Right renal pelvis (tissue), 4 donors: ENCODE measurements around the gene FKBP14. TPM values are rescaled to one million over a fixed set of nuclear protein-coding genes. Genes with fewer than 3 reads are reported as not detected.

Source experiments
- DNase-seq, 4 donors: peaks; one replicate each; pipeline ENCODE4 v3.0.0-alpha.2; 2013; ENCODE audit warnings: low read depth in 4 of 4, low spot score in 3 of 4, missing footprints in 1 of 4
- polyA plus RNA-seq, 4 donors: library from polyadenylated mRNA; unstranded; fragments of 120-200 nt; gene quantifications; one replicate each; pipeline ENCODE4 v1.2.1, GENCODE V29; 2013; ENCODE audit not compliant: insufficient read length in 4 of 4

FKBP14 gene
- polyA plus RNA-seq, 4 donors: 21.6 to 25.5 (median 23.3) TPM

DNA sequence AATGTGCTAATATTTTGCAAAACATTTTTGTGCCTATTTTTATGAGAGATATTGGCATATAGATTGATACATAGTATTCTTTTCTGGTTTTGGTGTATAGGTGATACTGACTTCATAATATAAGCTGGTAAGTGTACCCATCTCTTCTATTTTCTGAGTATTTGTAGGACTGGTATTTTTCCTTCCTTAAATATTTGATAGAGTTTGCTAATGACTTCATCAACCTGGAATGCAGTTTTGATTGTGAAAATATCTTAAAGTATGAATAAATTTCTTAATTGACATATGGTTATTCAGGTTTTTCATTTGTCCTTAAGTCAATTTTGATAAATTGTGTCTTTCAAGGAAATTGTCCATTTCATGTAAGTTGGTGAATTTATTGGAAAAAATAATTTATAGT lies 30.9 kb downstream of the FKBP14 start:
- DNase-seq: no peak

DNA sequence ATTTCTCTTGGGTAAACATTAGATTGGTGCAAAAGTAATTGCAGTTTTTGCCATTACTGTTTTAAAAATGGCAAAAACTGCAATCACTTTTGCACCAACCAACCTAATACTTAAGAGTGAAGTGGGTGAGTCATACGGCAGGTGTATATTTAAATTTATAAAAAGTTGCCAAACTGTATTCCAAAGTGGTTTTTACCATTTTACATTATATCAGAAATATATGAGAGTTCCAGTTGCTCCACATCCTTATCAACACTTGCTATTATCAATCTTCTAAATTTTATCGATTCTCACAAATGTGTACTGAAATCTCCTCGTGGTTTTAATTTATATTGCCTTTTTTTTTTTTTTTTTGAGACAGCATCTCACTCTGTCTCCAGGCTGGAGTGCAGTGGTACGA lies 33.4 kb downstream of the FKBP14 start:
- no peak for DNase-seq

DNA sequence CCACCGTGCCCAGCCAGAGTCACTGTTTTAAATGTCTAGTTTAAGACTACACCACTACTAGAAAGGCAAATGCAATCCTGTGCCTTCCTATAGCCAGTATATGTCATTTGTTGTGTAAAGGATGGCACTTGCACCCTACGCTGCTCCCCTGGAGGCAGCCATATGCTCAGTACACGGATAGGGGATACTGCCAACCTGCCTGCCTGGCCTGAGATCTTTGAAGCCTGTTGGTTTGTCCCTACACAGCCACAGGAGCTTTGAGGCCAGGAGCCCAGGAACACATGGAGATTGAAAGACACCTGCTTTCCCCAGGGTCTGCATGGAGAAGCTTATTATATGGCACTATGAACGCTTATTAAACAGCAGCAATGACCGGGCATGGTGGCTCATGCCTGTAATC lies 34.6 kb downstream of the FKBP14 start:
- DNase-seq: no peak

DNA sequence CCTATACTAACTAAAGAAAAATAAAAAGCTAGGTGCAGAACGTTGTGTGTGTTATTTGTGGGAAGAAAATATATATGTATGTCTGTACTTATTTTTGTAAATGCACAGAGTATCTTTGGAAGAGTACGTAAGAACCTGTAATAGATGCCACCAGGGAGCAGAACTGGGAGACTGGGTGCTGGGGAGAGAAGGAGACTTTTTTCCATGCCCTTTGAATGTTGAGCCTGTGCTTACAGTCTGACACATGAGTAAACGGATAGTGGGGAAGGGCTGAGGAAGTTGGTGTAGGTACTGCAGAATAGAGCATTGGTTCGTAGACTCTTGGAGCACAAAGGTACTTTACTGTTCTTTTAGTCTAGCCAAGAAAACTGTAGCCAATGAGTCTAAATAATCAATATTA lies 35.6 kb downstream of the FKBP14 start:
- no peak for DNase-seq

DNA sequence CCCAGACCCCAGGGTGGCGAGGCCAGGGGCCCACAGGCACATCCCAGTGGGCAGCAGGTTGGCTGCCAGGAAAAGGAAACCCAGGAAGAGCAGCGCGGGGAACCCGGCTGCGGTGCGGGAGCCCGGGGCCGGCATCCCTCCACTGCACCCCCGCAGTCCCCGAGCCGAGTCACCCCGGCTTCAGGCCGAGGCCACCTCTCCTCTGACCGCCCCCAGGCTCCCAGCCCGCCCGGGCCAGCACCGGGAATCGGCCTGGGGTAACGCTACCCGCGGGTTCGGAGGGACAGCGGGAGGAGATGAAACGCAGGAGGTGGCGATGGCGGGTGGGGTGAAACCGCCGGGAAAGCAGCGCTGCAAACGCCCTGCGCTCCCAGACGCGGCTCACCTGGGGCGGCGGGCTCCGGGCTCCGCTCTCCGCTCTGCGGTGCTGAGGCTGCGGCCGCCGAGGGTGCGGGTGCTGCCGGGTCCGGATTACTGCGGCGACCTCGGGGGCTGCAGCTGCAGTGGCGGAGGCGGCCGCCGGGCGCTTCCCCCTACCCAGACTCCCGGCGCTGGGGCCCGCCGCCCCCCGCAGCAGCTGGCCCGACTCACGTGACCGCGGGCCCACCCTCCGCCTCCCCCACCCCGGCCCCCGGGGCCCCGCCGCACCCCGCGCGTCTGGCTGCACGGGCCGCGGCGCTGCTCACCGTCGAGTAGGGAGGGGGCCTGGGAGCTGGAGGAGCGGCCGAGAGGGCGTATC lies 37.1 kb downstream of the FKBP14 start, which contains the start of gene SCRN1:
TSS of gene SCRN1 (minus strand) at position 545 of the 739 bp plus-strand sequence. CDS start 20,734 bp downstream, outside the sequence.
- peak in 2 of 4 donors; percentile 38 to 47 for DNase-seq

DNA sequence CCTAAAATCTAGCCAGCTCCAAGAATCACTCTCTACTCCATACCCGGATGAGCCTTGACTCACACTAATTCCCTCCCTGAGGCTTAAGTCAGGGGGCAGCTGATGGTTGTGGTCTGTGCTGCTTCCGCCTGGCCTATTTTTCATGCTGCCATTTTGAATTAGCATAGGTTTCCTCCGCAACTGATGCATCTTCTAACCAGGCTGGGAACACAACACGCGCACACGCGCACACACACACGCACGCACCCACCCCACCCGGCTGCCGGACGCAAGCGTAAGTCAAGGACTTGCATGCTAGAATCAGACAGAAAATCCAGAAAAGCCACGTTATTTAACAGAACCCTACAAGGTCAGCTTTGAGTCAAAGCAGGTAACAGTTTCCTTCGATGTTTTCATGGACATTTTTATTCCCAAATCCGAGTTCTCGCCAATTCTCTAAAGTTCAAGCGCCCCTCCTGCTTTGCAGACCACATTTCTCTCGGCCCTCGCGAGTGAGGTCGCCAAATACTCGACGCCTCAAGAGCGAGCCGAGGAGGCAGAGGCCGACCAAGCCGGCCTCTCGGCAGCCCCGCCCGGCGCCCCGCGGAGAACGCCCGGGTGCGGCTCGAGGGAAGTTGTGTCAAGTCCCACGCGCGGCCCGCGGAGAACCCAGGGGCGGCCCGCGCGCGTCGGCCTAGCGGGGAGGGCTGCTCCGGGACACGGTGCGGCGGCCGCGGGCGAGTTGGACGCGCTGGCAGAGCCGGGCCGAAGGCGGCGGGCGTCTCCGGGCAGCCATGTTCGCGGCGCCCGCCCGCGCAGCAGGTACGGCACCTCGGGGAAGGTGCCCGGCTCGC lies 37.9 kb downstream of the FKBP14 start:
- DNase-seq: peak in 2 of 4 donors; percentile 43 to 51

DNA sequence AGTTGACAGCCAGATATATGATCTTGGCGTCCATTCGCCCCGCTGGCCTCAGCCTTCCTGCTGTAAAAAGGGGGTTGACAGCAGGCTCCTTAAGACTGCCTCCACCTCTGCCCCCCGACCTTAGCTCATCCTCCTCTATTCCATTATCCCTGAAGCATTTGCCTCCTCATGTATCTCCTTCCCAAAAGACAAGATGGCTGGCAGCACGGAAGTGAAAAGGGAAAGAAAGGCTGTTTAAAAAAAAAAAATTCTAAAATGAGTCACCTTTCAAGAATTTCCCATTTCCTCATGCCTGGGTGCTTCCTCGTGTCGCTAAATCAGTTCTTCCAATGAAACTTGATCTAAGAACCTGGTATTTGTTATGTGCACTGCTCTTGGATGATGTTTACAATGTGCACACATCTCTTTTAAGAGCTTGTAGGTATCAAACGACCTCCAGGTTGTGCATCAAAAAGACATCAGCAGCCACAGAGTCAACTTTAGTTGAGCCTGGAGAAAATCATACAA lies 38.6 kb downstream of the FKBP14 start:
- peak in 3 of 4 donors; percentile 32 to 50 (median 36) for DNase-seq

DNA sequence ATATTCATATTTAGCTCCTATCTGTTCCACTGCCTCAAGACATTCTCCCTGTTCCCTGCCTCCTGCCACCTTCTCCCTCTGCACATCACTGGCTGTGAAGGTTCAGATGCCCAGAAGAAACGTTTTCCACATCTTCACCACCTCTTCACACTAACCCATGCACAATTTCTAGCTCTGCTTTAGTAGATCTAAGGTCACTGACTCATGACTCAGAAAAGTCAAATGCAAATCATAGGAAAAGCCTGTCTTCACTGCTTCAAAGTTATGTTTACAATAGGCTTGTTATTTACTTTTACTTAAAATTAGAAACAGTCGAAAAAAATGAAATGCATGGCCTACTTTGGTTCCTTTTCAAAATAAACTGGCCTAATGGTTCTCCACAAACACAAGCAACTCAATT lies 39.4 kb downstream of the FKBP14 start:
- no peak for DNase-seq

DNA sequence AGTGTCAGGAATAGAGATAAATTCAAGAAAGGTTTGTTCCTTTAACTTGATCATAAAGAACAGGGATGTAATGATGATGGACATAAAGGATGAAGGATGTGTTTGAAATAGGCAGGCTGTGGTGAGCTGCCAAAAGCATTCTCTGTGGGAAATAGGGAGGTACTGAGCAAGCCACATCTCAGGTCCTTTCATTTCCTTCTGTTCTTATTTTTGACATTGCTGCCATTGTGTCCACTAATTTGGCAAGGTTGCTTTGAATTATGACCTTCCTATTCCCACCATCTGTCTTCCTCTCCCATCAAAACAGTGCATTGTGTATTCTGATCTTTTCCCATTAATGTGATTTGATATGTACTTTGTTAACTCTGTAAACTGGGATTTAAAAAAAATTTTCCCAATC lies 46.4 kb downstream of the FKBP14 start:
- no peak for DNase-seq

DNA sequence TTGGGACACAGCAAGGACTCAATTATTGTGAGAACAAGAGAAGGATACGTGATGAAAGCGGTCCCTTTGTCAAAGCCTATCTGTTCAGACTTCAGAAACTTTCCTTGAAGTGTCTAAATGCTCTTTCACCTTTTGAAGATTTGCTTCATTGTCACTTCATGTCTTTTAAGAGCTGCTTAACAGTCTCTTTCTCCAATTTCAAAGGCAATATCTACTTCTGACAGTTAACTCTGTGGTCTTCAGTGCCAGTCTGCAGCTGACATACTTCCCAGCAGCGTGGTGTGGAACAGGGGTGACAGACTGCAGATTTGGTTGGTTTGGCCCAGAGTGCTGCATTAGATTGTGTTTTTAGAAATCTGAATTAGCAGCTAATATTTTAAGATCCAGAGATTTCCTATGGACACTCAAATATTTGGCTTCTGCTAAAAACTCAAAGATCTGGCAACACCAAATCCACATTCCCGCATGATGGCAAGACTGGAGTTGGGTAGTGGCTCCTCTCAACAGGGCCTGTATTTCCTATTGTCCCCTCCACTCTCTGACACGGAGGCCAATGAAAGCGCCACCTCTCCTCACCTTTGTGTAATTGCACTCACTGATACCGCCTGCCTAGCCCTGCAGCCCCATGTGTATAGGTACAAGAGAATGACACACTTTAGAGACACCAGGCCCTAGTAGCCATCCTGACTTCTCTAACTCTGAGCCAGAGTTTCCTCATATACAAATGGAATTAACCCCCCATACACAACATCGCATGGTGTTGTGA lies 48.4 kb downstream of the FKBP14 start:
- DNase-seq: no peak

DNA sequence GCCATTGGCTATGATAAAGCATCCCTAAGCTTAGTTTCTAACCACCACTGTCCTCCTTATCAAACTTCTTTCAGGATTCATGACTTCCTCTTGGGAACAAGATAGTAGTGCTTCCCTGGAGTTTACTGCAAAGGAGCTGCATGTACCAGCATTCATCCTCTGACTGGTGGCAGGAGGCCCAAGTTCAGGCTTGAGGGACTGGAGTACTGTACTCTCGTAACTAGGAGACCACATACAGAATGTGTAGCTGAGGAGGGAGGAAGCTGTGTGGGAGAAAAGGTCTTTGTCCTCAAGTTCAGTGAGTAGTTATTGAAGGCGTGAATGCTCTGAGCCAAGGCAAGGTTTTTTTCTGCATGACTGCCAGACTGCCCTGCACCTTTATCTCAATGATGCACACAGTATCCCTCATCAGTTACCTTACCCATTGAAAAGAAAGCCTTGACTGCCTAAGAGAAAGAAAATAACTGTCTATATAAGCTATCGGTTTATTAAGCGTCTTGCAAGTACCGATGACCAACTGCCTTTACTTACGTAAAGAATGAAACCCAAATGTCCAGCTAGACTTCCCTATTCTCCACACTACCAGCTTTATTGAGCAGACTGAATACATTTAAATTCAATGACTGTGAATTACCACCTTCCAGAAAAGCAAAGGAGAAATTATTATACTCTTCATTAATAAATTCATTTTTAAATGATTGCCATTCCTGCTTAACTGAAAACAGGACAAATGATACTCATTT lies 49.7 kb downstream of the FKBP14 start:
- DNase-seq: peak in 2 of 4 donors; percentile 13 to 51

DNA sequence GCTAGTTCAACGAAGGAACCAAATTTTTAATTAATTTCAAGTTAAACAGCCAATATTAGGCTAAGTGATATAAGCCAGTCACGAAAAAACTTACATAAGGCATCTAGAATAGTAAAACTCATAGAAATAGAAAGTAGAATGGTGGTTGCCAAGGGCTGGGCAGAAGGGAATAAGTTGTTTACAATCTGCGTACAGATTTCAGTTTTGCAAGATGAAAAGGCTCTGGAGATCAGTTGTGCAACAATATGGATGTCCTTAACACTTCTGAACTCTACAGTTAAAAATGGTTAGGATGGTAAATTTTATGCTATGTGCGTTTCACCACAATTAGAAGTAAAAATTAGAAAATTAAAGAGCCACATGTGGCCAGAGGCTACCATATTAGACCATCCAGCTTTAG lies 50.2 kb downstream of the FKBP14 start:
- no peak for DNase-seq

DNA sequence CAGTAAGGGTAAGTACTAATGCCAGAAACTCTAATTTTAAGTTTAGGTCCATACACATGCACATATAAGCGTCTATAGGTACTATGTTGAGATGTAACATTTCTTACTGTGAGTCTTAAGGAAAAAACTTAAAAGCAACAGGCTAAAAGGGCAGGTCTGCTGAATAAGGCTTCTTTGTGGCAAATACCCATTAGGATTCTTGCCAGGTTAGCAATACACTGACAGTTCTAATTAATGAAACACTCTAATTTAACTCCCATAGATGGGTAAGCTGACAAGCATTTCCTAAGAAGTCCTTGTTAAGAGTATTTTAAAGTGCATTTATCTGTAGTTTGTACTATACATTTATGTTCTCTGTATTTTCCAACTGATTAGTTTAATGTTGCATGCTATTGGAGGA lies 50.9 kb downstream of the FKBP14 start:
- DNase-seq: no peak

DNA sequence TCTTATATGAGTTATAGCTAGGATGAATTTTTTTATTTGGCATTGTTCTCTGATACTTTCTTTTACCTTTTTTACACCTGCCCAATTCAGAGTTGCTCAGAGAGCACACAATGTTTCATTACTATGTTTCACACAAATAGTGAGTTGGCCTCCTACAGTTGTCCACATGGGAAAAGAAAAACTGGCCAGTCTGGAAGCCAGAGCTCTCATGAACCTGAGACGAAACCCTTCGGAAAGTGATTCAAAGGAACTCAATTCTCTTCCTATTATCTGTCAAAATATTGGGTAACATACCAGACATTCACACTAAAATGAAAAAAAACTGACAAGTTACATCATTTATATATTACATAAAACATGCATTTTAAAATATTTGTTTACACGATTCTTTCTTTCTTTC lies 52.2 kb downstream of the FKBP14 start:
- DNase-seq: no peak

DNA sequence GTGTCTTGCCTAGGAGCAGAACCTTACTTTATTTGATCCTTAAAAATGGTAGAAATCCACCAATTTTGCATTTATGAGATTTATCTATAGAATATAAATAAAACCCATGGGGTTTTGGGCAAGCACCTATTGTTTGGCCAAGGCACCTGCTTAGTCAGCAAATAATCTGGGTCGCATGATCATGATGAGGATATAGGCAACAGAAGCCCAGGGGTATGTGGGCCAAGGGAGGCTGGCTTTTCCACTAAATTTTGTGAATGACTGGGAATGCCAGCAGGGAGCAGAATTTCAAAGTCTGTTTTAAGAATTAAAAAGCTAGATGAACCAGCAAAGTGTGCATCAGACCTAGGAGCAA lies 54.2 kb downstream of the FKBP14 start:
- DNase-seq: no peak

DNA sequence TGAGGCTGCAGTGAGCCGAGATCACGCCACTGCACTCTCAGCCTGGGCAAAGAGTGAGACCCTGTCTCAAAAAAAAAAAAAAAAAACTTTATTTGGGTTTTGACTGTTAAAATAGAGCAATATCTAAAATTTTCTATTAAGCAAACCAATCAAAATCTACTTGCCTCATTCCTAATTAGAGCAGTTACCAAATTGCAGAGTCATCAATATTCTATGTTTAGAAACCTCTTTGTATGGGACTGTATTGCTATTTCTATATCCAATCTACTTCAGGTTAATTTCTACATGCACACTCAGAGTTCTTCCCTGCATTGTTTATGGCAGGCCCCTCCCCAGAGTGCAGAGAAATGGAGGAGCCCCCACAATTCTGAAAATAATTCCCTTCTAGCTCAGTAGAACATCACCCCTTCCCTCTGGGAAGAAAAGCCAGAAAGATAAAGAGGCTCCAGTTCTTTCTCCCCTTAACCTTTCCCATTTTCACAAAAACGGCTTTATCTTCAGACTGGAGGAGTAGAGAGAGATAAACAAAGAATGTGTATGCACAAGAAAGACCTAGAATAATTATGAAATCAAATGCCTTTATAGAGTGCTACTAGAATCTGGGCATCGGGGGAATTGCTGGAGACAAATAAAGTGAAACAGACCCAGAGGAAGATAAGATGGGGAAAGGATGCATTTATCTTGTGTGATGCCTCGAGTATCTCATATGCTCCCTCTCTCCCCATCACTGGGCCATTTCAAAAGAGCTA lies 54.8 kb downstream of the FKBP14 start:
- no peak for DNase-seq

DNA sequence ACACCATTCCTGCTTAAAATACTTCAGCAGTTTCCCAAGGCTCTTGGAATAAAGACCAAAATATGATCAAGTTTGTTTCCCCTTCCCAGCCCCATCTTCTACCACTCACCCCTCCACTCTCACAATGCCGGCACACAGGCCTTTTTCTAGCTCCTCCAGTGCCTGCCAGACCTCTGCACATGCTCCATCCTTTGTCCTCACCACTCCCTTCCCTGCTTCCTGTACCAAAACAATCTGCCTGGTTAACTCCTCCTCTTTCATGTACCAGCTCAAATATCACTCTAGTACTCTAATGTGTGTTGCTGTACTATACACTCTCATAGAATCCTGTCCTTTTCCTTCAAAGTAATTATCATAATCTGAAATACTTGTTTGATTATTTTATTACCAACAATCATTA lies 56.3 kb downstream of the FKBP14 start:
- no peak for DNase-seq

DNA sequence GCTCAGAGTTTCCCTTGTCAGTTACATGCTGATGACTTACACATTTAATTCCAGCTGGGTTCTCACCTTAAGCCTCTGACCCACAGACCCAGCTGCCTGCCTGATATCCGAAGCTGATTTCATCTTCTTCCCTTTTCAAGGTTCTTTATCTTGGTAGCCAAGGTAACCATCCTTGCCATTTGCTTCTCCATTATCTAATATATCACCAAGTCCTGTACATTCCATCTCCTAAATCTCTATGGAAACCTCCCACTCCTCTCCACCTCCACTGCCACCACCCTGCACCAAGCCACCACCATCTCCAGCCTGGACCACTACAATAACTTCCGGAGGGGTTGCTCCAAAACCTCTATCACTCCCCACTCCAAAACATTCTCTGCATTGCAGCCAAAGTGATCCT lies 56.8 kb downstream of the FKBP14 start:
- DNase-seq: no peak

DNA sequence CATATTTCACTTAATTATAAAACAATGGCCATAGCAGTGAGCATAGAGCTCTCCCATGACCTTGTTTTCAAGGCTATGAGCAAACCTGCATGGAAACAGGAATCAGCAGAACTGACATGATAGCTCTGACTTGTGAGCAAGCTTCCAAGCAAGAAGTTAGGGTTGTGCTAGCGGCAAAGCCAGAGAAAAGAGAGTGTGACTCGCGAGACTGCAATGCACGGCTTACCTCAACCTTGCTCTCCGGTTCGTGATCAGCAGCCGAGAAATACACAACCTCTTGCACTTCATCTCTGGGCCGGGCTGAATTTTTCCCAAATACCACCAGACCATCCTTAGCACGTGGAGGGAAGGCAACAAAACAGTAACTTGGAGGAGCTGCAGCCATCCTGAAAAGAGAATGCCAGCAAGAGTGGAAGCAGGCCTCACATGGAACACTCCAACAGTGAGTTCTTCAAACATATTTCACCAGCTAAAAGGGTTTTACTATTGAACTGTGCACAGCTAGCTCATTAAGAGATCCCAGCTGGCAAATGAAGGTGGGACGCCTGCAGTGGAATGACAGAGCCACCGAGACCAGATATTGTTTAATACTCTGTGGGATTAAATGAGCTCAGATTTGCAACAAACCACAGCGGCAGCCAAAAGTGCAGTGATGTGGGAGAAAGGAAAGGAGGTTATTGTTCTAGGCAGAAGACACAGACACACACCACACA lies 57.7 kb downstream of the FKBP14 start:
- DNase-seq: no peak
